NCI-H1048 (cell line): ENCODE data around the gene PTBP2.

Experiments
- DNase-seq: peaks from one replicate; lab custom pipeline; 2025; lab: John Stamatoyannopoulos, UW

The PTBP2 gene

GRCh38 chr1:96825950-96826576, 104.5 kb downstream of the PTBP2 start:
- DNase-seq = no peak

DNA sequence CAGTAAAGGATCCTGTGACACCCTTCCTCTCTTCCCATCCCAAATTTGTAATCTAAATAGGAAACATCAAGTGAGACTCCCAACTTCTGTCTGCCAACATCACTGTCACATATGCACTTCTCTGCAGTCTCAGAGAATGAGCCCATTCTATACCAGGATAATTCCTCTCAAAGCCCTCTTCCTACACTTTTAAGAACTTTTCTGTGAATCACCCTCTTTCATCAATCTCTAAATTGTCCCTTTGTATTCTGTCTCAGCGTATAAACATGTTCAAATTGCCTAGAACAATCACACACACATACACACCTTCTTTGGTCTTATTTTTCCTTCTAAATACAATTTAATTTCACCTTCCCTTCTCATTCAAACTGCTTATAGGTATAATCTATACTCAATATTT, 111.8 kb downstream of the PTBP2 start:
- DNase-seq = no peak

DNA sequence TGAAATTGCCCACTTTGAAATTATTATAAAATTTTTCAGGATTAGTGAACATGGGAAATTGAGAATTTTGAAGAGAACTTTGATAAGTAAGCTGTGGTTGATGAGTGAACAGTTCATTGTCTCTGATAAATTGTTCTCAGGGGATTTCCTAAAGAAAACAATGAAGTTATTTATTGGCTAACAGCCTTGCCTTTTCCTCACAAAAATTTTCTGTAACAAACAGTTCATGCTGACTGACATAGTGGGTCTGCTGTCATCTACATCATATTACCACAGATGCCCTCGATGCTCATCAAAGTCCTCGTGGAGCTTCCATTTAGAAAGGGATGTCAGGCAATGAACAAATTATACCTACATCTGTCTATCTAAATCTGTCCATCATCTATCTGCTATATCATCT, 113.4 kb downstream of the PTBP2 start:
- no peak for DNase-seq

- DNase-seq = no peak
Observed at GRCh38 chr1:96837057-96837780, 115.6 kb downstream of the PTBP2 start.

DNA sequence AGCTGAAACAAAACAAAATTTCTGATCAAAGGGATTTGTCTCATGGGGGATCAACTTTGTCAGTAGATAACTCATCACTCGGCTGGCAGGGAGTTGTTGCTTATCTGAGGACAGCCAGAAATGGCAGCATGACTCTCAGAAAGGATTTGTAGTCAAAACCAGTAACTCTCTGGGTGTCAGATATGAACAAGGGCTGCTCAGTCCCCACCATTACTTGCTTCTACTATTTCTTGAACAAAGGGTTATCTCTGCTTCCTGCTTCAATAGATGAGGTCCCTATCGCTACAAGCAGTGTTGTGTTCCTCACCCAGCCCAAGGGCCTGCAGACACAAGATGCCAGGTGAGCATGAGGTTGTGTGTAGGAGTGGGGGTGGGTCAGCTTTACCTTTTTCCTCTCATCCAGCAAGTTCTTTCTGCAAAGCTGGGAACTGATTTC, 116.2 kb downstream of the PTBP2 start:
- DNase-seq = no peak

- DNase-seq = no peak
Observed at GRCh38 chr1:96840396-96840795, 118.8 kb downstream of the PTBP2 start.

GRCh38 chr1:96842215-96842614, 120.6 kb downstream of the PTBP2 start:
- DNase-seq = no peak

- DNase-seq = no peak
Observed at GRCh38 chr1:96843196-96843595, 121.6 kb downstream of the PTBP2 start.

- DNase-seq = no peak
Observed at GRCh38 chr1:96843601-96844000, 122.0 kb downstream of the PTBP2 start.

- no peak for DNase-seq
Observed at GRCh38 chr1:96845464-96845863, 123.9 kb downstream of the PTBP2 start.

- DNase-seq = no peak
Observed at GRCh38 chr1:96861836-96862235, 140.3 kb downstream of the PTBP2 start.

- no peak for DNase-seq
Observed at GRCh38 chr1:96863449-96863848, 141.9 kb downstream of the PTBP2 start.
